ENCODE results near the gene MLH3. TPM values are rescaled to one million over a fixed set of nuclear protein-coding genes. Genes with fewer than 3 reads are reported as not detected.

The MLH3 gene
- total and polyA plus RNA-seq, 4 donors: 5.8 to 29.7 (median 9.9) TPM

GRCh38 chr14:75083271-75083670, 32.0 kb upstream of the MLH3 start:
- H3K4me3 ChIP-seq (ENCODE audit: low read depth in 1 of 3, low read length in 3 of 3): no peak overlapping the region
- WGBS: 95% methylated on average over 1 of the region's 1 CpG
- no peak for DNase-seq (ENCODE audit: low spot score)
- no peak overlapping the region for H3K27ac ChIP-seq (ENCODE audit: low read depth in 1 of 2, low read length in 2 of 2)
- no peaks in the 10 kb centered on the region for H3K4me1 ChIP-seq (ENCODE audit: control insufficient read depth in 4 of 4, insufficient read depth in 4 of 4, low read length in 3 of 4)
- no peak for TF ChIP-seq HNF4G (IDR thresholded peaks at IDR 0.05)
- no peak for TF ChIP-seq HNF4A (conservative IDR thresholded peaks at IDR 0.05)
- no peak for TF ChIP-seq RAD21 (IDR thresholded peaks at IDR 0.05)
- TF ChIP-seq REST (IDR thresholded peaks at IDR 0.05): no peak
- TF ChIP-seq NR2F2 (IDR thresholded peaks at IDR 0.05): no peak
- no peak for TF ChIP-seq GABPA (IDR thresholded peaks at IDR 0.05 in 1 of 2, conservative IDR thresholded peaks at IDR 0.05 in 1 of 2)
- no peak for TF ChIP-seq TAF1 (conservative IDR thresholded peaks at IDR 0.05)
- no peak for TF ChIP-seq YY1 (IDR thresholded peaks at IDR 0.05)
- TF ChIP-seq SP1 (IDR thresholded peaks at IDR 0.05): no peak
- TF ChIP-seq EGR1 (IDR thresholded peaks at IDR 0.05; ENCODE audit: low read depth in 2 of 2): no peak
- no peaks in the 10 kb centered on the region for H3K27me3 ChIP-seq (ENCODE audit: control insufficient read depth in 4 of 4, insufficient read depth in 4 of 4, low read length in 3 of 4)
- no peak overlapping the region for H3K9ac ChIP-seq (ENCODE audit: low read depth in 1 of 2, low read length in 2 of 2)
- peaks cover 12 to 62% (median 49%) of the 10 kb centered on the region in 4 donors for H3K36me3 ChIP-seq (ENCODE audit: control insufficient read depth in 4 of 4, insufficient read depth in 3 of 4, low read depth in 1 of 4, low read length in 3 of 4)
- no peaks in the 10 kb centered on the region for H3K9me3 ChIP-seq (ENCODE audit: control insufficient read depth in 4 of 4, low read length in 3 of 4)

- no peak overlapping the region for H3K9ac ChIP-seq (ENCODE audit: low read depth in 1 of 2, low read length in 2 of 2)
- H3K4me3 ChIP-seq (ENCODE audit: low read depth in 1 of 3, low read length in 3 of 3): no peak overlapping the region
- H3K9me3 ChIP-seq (ENCODE audit: control insufficient read depth in 4 of 4, low read length in 3 of 4): no peaks in the 10 kb centered on the region
- no peak for DNase-seq (ENCODE audit: low spot score)
- TF ChIP-seq HNF4A (conservative IDR thresholded peaks at IDR 0.05) (no peak), ATF3 (IDR thresholded peaks at IDR 0.05) (no peak), MAX (IDR thresholded peaks at IDR 0.05) (no peak), TAF1 (conservative IDR thresholded peaks at IDR 0.05) (no peak), SP1 (IDR thresholded peaks at IDR 0.05) (no peak), NR2F2 (IDR thresholded peaks at IDR 0.05) (no peak), HNF4G (IDR thresholded peaks at IDR 0.05) (no peak), JUND (IDR thresholded peaks at IDR 0.05) (no peak), ZBTB33 (IDR thresholded peaks at IDR 0.05) (no peak), CTCF (IDR thresholded peaks at IDR 0.05; ENCODE audit: low read depth, low read length, missing input control) (no peak), FOXA2 (IDR thresholded peaks at IDR 0.05) (no peak), REST (IDR thresholded peaks at IDR 0.05) (no peak), RXRA (IDR thresholded peaks at IDR 0.05) (no peak), EGR1 (IDR thresholded peaks at IDR 0.05; ENCODE audit: low read depth in 2 of 2) (no peak), FOXA1 (IDR thresholded peaks at IDR 0.05) (no peak), YY1 (IDR thresholded peaks at IDR 0.05) (no peak), RAD21 (IDR thresholded peaks at IDR 0.05) (no peak)
- WGBS: 77% methylated on average over 2 of the region's 2 CpGs
- no peaks in the 10 kb centered on the region for H3K4me1 ChIP-seq (ENCODE audit: control insufficient read depth in 4 of 4, insufficient read depth in 4 of 4, low read length in 3 of 4)
- peaks cover 7 to 47% (median 34%) of the 10 kb centered on the region in 4 donors for H3K36me3 ChIP-seq (ENCODE audit: control insufficient read depth in 4 of 4, insufficient read depth in 3 of 4, low read depth in 1 of 4, low read length in 3 of 4)
- H3K27me3 ChIP-seq (ENCODE audit: control insufficient read depth in 4 of 4, insufficient read depth in 4 of 4, low read length in 3 of 4): no peaks in the 10 kb centered on the region
- H3K27ac ChIP-seq (ENCODE audit: low read depth in 1 of 2, low read length in 2 of 2): no peak overlapping the region
Measured at GRCh38 chr14:75081660-75082229, 30.5 kb upstream of the MLH3 start.

Measured in liver (tissue), 9 donors.